HG03159 (cell line): ENCODE data around the gene PDZD2.
"Not testable (repeated sequence)": the region's sequence is repeated elsewhere in the genome, so short reads cannot be mapped to it uniquely, and the experiment has no call there.

Experiments used
- ATAC-seq: cut with Tn5 transposase; IDR thresholded peaks from one replicate; pipeline ENCODE4 v1.9.1; 2021; ENCODE audit warnings: mild to moderate bottlenecking, moderate library complexity; ENCODE audit not compliant: unreplicated experiment

The PDZD2 gene

GRCh38 chr5:31962351-31962751, 323.4 kb downstream of the PDZD2 start:
- no peak for ATAC-seq

GRCh38 chr5:31962871-31963307, 324.0 kb downstream of the PDZD2 start:
- ATAC-seq: no peak

- ATAC-seq: no peak
Measured at GRCh38 chr5:31963358-31964006, 324.6 kb downstream of the PDZD2 start.

- no peak for ATAC-seq
Measured at GRCh38 chr5:31964007-31964360, 325.1 kb downstream of the PDZD2 start.

- no peak for ATAC-seq
Measured at GRCh38 chr5:31965227-31965626, 326.3 kb downstream of the PDZD2 start.

- ATAC-seq: no peak
Measured at GRCh38 chr5:31966936-31967335, 328.0 kb downstream of the PDZD2 start.

- no peak for ATAC-seq
Measured at GRCh38 chr5:31967461-31967860, 328.5 kb downstream of the PDZD2 start.

GRCh38 chr5:31972558-31972957, 333.6 kb downstream of the PDZD2 start:
- no peak for ATAC-seq

- not testable (repeated sequence) for ATAC-seq
Measured at GRCh38 chr5:31975189-31975612, 336.3 kb downstream of the PDZD2 start.

- no peak for ATAC-seq
Measured at GRCh38 chr5:31976169-31976568, 337.2 kb downstream of the PDZD2 start.

- no peak for ATAC-seq
Measured at GRCh38 chr5:31981361-31981945, 342.5 kb downstream of the PDZD2 start.

GRCh38 chr5:31982027-31982426, 343.1 kb downstream of the PDZD2 start:
- no peak for ATAC-seq

GRCh38 chr5:31982621-31983020, 343.7 kb downstream of the PDZD2 start:
- no peak for ATAC-seq

- no peak for ATAC-seq
Measured at GRCh38 chr5:31983851-31984250, 344.9 kb downstream of the PDZD2 start.

- no peak for ATAC-seq
Measured at GRCh38 chr5:31984691-31985090, 345.8 kb downstream of the PDZD2 start.

GRCh38 chr5:31986101-31986500, 347.2 kb downstream of the PDZD2 start:
- ATAC-seq: no peak

- ATAC-seq: no peak
Measured at GRCh38 chr5:31987985-31988710, 349.2 kb downstream of the PDZD2 start.

GRCh38 chr5:31990081-31990650, 351.2 kb downstream of the PDZD2 start:
- no peak for ATAC-seq

- ATAC-seq: no peak
Measured at GRCh38 chr5:31990701-31991110, 351.8 kb downstream of the PDZD2 start.

GRCh38 chr5:31992377-31992776, 353.4 kb downstream of the PDZD2 start:
- ATAC-seq: no peak

GRCh38 chr5:31993165-31993961, 354.4 kb downstream of the PDZD2 start:
- peak; percentile 42 for ATAC-seq
